NCI-H2081 treated with DMSO at 0.1 percent for 48 hours (cell line): Measurements from ENCODE around the gene C1orf159.

Experiments used
- DNase-seq: peaks from one replicate; lab custom pipeline; 2025; lab: John Stamatoyannopoulos, UW

C1orf159 gene

GRCh38 chr1:1038694-1039093 is 77.2 kb downstream of the C1orf159 start:
- DNase-seq = no peak

GRCh38 chr1:1037366-1038327 is 78.2 kb downstream of the C1orf159 start:
- no peak for DNase-seq

DNA sequence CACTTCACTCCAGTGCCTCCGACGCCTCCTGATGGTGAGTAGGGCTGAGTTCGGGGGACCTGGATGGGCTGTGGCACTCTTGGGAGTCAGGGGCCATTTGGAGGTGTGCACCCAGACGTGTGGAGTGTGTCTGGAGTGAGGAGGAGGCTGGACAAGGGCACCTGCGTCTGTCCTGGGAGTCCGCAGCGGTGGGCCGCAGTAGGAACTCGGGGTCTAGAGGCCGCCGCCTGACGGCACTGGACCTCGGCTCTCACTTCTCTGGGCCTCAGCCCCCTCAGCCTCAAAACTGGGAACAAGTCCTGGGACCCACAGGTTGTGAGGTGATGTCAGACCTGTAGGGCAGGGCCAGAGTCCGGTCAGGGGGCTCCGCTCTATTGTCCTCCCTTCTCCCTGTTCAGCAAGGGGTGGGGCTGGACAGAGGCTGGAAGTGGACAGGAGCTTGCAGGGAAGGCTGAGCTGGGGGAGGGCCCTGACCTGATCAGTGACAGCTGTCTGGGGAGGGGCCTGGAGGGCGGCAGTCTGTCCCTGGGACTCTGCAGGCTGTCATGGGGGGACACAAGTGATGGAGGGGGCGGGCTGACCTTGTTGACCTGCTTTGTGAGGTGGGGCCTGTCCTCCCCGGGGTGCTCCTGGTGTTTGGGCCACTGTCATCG is 80.5 kb downstream of the C1orf159 start:
- DNase-seq = no peak

- no peak for DNase-seq
Measured at GRCh38 chr1:1034439-1034781, 81.5 kb downstream of the C1orf159 start.

DNA sequence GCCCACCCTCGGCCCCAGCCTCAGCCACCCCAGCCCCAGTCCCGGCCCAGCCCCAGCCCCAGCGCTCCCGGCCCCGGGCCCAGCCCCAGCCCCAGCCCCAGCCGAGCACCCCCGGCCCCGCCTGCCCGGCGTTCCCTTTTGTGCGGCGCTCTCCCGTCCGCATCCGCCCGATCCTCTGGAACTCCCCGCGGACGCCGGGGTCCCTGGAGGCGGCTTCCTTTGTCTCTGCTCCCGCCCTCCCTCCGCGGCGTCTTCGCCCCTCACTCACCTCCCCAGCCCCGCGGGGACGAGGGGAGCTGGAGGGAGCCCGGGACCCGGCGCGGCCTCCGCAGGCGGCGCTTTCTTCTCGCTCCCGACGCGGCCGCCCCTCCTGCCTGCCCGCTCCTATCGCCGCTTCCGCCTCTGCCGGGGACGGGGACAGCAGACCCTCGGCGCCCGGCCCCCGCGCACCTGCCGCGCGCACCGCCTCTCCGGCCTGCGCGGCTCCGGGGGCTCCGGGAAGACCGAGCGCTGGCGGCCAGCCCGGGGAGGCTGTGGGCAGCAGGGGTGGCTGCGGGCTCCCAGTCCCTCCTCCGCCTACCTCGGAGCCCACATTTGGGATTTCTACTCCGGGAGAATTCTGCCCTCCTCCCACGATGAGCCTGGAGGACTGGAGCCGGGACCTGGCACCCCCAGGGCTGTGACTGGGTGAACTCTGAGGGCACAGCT is 82.0 kb downstream of the C1orf159 start:
- DNase-seq = no peak

GRCh38 chr1:1033009-1033587 is 82.8 kb downstream of the C1orf159 start:
- peak; percentile 82 for DNase-seq

- no peak for DNase-seq
Measured at GRCh38 chr1:1032424-1032823, 83.5 kb downstream of the C1orf159 start.
